Measurements from ENCODE around the gene SLC16A7. TPM values are rescaled to one million over a fixed set of nuclear protein-coding genes. Genes with fewer than 3 reads are reported as not detected.
A peak's percentile ranks its signal among the peaks of the same experiment; 100 is the strongest.

SLC16A7 gene
- polyA plus RNA-seq, 1 donor from 2014 or later: 13.8 TPM

GRCh38 chr12:59780605-59781135, 184.8 kb downstream of the SLC16A7 start:
- Mint-ChIP-seq H3K4me1 (peaks cover 0 to 2% (median 0%) of the 10 kb centered on the region in 3 donors), H3K27me3 (no peaks in the 10 kb centered on the region), H3K27ac (no peak overlapping the region), H3K9me3 (peaks cover 0 to 2% (median 0%) of the 10 kb centered on the region in 3 donors), H3K36me3 (peaks cover 7% of the 10 kb centered on the region), H3K4me3 (no peak overlapping the region)

GRCh38 chr12:59787610-59788009, 191.8 kb downstream of the SLC16A7 start:
- Mint-ChIP-seq H3K4me3 (no peak overlapping the region), H3K36me3 (peaks cover 4% of the 10 kb centered on the region), H3K4me1 (peaks cover 0 to 3% (median 0%) of the 10 kb centered on the region in 3 donors), H3K9me3 (peaks cover 0 to 5% (median 2%) of the 10 kb centered on the region in 3 donors), H3K27ac (no peak overlapping the region), H3K27me3 (no peaks in the 10 kb centered on the region)

GRCh38 chr12:59792647-59793046, 196.8 kb downstream of the SLC16A7 start:
- Mint-ChIP-seq H3K4me1 (peaks cover 0 to 3% (median 0%) of the 10 kb centered on the region in 3 donors), H3K36me3 (peaks cover 7% of the 10 kb centered on the region), H3K9me3 (peaks cover 3 to 19% (median 9%) of the 10 kb centered on the region in 3 donors), H3K27ac (no peak overlapping the region), H3K4me3 (no peak overlapping the region), H3K27me3 (no peaks in the 10 kb centered on the region)

- H3K36me3 Mint-ChIP-seq: peaks cover 3% of the 10 kb centered on the region
- no peaks in the 10 kb centered on the region for H3K27me3 Mint-ChIP-seq
- H3K27ac Mint-ChIP-seq: no peak overlapping the region
- peak overlapping the region in 2 of 4 donors; percentile 29 to 42 for H3K4me3 Mint-ChIP-seq
- H3K4me1 Mint-ChIP-seq: peaks cover 3 to 5% (median 4%) of the 10 kb centered on the region in 3 donors
- peaks cover 0 to 14% (median 11%) of the 10 kb centered on the region in 3 donors for H3K9me3 Mint-ChIP-seq
These were observed 207.9 kb downstream of the SLC16A7 start for GRCh38 chr12:59803735-59804134.

GRCh38 chr12:59808317-59808910, 212.6 kb downstream of the SLC16A7 start:
- no peak overlapping the region for H3K27ac Mint-ChIP-seq
- H3K27me3 Mint-ChIP-seq: no peaks in the 10 kb centered on the region
- H3K9me3 Mint-ChIP-seq: no peaks in the 10 kb centered on the region
- H3K4me1 Mint-ChIP-seq: peaks cover 2 to 4% (median 3%) of the 10 kb centered on the region in 3 donors
- no peaks in the 10 kb centered on the region for H3K36me3 Mint-ChIP-seq
- no peak overlapping the region for H3K4me3 Mint-ChIP-seq

DNA sequence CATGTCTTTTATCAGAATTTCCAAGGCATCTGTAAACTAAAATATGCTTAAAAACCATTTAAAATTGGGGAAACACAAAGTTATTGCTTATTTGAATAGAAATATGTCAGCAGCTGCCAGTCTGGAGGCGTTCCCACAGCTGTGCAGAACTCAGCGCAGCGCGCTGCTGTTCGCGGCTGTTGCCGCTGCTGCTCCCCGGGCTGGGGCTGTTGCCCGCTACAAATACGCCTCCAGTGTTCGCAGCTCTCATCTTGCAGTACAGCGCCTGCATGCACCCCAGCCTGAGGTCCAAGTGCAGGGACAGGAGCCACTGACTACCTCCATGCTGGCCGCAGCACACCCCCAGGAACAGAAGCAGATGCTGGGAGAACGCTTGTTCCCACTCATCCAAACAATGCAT, 216.2 kb downstream of the SLC16A7 start:
- Mint-ChIP-seq H3K36me3 (no peaks in the 10 kb centered on the region), H3K9me3 (peaks cover 0 to 2% (median 0%) of the 10 kb centered on the region in 3 donors), H3K4me1 (peaks cover 0 to 3% (median 0%) of the 10 kb centered on the region in 3 donors), H3K4me3 (no peak overlapping the region), H3K27me3 (peaks cover 2% of the 10 kb centered on the region), H3K27ac (no peak overlapping the region)

DNA sequence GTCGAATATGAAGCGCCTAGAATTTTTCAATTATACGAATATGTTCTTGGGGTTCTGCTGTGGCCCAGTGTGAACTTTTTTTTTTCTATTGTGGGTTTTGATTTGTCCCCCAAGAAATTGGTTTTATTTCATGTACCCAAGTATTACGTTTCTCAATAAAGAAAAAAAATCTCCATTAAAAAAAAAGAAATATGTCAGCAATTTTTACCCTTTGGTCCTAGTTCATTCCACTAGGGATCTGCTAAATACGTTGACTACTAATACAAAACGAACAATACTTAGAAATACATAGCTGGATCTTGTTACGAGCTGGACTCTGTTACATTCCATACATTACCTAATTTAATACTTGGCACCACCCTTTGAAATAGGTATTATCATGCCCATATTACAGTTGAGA, 216.9 kb downstream of the SLC16A7 start:
- Mint-ChIP-seq H3K36me3 (no peaks in the 10 kb centered on the region), H3K27ac (no peak overlapping the region), H3K27me3 (peaks cover 2% of the 10 kb centered on the region), H3K9me3 (peaks cover 0 to 4% (median 0%) of the 10 kb centered on the region in 3 donors), H3K4me1 (no peaks in the 10 kb centered on the region), H3K4me3 (no peak overlapping the region)

- Mint-ChIP-seq H3K9me3 (peaks cover under 1 to 4% (median under 1%) of the 10 kb centered on the region in 3 donors), H3K4me1 (no peaks in the 10 kb centered on the region), H3K4me3 (no peak overlapping the region), H3K36me3 (no peaks in the 10 kb centered on the region), H3K27me3 (no peaks in the 10 kb centered on the region), H3K27ac (no peak overlapping the region)
These were observed 224.8 kb downstream of the SLC16A7 start for GRCh38 chr12:59820594-59821011.

- H3K9me3 Mint-ChIP-seq: peaks cover 0 to 2% (median 2%) of the 10 kb centered on the region in 3 donors
- H3K4me1 Mint-ChIP-seq: no peaks in the 10 kb centered on the region
- no peaks in the 10 kb centered on the region for H3K27me3 Mint-ChIP-seq
- no peak overlapping the region for H3K27ac Mint-ChIP-seq
- no peaks in the 10 kb centered on the region for H3K36me3 Mint-ChIP-seq
- no peak overlapping the region for H3K4me3 Mint-ChIP-seq
These were observed 227.7 kb downstream of the SLC16A7 start for GRCh38 chr12:59823567-59823966.

DNA sequence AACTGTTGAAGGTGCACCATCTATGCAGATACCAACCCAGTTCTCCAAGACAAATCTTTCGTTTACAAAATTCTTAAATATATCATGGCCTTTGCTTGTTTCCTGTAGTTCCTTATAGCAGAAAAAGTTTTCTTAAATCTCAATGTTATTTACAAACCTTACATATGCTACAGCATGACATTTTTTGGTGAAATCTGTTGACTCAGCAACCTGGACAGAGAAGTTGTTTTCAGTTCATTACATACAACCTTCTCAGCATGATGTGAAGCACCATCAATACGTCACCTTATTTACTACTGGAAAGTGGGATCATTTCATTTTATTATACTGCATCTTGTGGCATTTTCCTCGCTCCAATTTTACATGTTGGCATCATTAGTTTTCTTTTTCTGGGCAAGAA, 231.9 kb downstream of the SLC16A7 start:
- no peak overlapping the region for H3K27ac Mint-ChIP-seq
- no peak overlapping the region for H3K4me3 Mint-ChIP-seq
- peaks cover 3% of the 10 kb centered on the region for H3K27me3 Mint-ChIP-seq
- H3K4me1 Mint-ChIP-seq: no peaks in the 10 kb centered on the region
- peaks cover 1% of the 10 kb centered on the region for H3K36me3 Mint-ChIP-seq
- H3K9me3 Mint-ChIP-seq: peaks cover 0 to 5% (median 2%) of the 10 kb centered on the region in 3 donors

GRCh38 chr12:59828521-59828920, 232.7 kb downstream of the SLC16A7 start:
- Mint-ChIP-seq H3K9me3 (peaks cover 0 to 5% (median 2%) of the 10 kb centered on the region in 3 donors), H3K36me3 (peaks cover 1% of the 10 kb centered on the region), H3K27me3 (peaks cover 3% of the 10 kb centered on the region), H3K4me1 (no peaks in the 10 kb centered on the region), H3K4me3 (no peak overlapping the region), H3K27ac (no peak overlapping the region)

GRCh38 chr12:59833408-59833807, 237.6 kb downstream of the SLC16A7 start:
- peaks cover 3% of the 10 kb centered on the region for H3K27me3 Mint-ChIP-seq
- H3K4me3 Mint-ChIP-seq: no peak overlapping the region
- peaks cover 1% of the 10 kb centered on the region for H3K36me3 Mint-ChIP-seq
- no peak overlapping the region for H3K27ac Mint-ChIP-seq
- no peaks in the 10 kb centered on the region for H3K4me1 Mint-ChIP-seq
- H3K9me3 Mint-ChIP-seq: peaks cover 0 to 4% (median 0%) of the 10 kb centered on the region in 3 donors

GRCh38 chr12:59834659-59835474, 239.0 kb downstream of the SLC16A7 start:
- Mint-ChIP-seq H3K27ac (no peak overlapping the region), H3K36me3 (peaks cover 1% of the 10 kb centered on the region), H3K4me3 (no peak overlapping the region)

More at GRCh38 chr12:59834659-59835474, 239.0 kb downstream of the SLC16A7 start:
- Mint-ChIP-seq H3K4me1 (no peaks in the 10 kb centered on the region), H3K9me3 (peaks cover 0 to 4% (median 0%) of the 10 kb centered on the region in 3 donors), H3K27me3 (peaks cover 3% of the 10 kb centered on the region)
